GM21447 (cell line): ENCODE data around the gene S1PR1.

Source experiments
- ATAC-seq: cut with Tn5 transposase; IDR thresholded peaks from one replicate; pipeline ENCODE4 v1.9.1; 2021; ENCODE audit not compliant: unreplicated experiment

S1PR1 gene

DNA sequence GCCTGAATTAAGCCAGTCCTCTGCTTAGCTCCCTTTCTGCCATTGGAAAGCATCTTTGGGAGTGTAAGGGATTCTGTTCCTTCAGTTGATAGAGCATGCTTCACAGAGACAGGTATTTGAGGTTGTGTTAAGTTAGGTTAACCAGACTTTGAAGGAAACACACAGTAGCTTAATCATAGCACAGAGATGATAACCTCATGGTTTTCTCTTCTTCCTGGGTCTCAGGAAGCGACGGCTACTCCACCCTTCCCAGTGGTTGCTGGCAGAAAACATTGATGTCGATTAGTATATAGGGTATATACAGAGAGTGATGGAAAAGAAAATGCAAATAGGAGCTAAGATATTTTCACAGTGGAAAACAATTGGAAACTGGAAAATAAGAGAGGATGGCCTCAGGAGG is 42.0 kb downstream of the S1PR1 start:
- no peak for ATAC-seq

DNA sequence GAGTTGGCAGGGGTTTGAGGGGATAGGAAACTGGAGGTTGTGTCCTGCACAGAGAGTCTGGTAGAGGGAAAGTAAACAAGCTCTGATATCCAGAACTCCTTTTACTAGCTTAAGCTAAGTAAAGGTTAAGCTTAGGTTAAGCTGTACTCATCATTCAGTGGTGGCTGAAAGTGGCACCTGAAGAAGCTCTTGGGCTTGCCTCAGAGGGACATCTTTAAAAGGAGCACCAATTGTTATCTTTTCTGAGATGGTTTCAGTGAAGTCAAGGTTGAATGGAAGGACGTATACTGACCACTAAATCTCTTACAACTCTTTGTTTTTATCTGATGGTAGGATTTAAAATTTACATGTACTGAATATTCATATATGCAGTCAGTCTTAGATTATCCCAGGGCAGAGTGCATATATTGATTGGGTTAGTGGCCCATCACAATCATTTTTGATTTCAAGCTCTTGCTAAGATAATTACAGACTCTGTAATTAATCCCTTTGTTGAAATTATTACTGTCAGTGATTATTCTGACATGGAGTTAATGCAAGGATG is 43.3 kb downstream of the S1PR1 start:
- ATAC-seq = no peak

DNA sequence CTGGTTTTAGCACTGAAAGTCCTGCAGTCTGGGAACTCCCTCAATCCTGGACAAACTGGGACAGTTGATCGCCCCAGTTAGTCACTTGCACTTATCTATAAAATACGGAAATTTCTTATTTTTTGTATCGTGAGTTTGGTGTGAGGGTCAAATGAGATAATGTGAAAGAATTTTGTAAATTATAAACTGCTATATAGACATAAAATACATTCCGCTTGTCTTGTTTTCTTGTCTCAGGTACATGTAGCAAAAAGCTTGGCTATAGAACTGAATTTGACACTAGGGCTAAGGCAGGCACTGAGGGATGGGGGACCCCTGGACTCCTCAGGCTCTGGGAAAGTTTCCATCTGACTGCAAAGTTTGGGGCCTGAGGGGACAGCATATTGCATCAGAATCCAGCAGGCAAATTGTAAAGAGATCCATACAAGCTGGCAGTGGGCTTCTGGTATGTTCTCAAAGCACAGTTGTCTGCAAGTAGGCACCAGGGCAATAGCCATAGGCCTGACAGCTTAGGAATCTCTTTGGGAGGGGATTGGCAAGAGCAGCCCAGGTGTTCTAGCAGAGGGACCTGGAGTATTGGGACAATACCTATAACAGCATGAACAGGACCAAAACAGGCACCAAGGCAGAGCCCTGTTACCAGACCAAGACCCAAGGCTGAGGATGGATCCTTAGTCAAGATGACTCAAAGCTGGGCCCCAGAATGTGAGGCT is 44.3 kb downstream of the S1PR1 start:
- ATAC-seq = no peak

DNA sequence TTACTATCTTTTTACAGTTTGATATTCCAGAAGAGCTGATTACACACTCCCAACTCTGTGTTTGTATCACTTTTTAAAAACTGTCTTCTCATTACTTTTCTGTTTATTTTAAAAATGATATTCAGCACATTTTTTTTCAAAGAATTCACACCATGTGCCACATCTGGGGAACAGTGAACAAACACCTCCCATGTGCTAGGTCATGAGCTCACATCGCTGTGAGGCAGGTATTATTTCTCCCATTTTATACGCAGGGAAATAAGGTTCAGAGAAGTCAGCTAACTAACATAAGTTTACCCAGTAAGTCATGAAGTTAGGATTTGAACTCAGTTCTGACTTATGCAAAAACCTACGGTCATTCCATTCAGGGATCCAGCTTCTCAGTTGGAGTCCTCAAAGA is 44.9 kb downstream of the S1PR1 start:
- ATAC-seq = no peak

DNA sequence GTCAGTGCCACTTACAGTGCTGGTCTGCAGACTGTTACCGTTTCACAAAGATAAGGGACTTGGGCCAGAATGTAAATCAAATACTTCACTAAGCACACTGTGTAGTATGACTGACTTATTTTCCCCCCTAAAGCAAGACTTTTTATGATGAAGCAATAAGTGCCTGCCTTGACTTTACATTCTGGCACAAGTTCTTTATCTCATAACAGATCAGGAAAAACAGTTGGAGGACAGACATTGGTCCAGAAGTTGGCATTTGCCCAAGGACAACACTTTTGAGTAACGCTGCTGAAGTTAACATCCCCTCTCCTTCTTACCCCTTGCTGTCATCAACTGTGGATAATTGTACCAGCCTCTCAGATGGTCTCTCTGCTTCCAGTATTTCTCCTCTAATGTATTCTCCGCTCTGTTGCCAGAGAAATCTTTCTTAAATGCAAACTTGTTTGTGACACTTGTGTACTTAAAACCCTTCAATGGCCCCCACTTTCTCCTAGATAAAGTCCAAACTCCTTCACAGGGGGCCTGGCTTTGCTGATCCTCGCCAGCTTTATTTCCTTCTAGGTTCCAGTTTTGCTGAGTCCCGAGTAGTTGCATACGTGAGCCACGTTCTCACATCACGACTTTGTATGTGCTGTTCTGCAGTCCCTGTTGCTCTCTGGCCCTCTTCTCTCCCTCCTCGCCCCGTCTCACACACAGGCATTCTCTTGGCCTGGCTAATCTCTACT is 45.7 kb downstream of the S1PR1 start:
- ATAC-seq = no peak

DNA sequence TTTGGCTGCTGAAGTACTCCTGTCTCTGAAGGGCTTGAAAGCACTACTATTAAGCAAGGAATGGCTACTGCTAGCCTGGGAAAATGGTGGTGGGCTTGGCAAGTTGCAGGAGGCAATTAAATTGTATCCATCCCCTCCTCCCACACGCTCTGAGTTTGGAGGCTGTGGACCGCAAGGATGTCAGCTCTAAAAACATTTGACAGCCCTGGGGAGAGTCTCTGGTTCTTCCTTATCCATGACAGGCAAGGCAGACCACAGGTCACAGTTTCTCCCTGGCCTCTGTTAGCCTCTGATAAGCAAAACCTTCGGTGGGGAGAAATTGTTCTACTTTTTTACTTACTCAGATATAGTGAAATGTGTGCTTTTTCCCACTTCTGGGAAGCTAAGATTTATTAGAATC is 46.6 kb downstream of the S1PR1 start:
- no peak for ATAC-seq

DNA sequence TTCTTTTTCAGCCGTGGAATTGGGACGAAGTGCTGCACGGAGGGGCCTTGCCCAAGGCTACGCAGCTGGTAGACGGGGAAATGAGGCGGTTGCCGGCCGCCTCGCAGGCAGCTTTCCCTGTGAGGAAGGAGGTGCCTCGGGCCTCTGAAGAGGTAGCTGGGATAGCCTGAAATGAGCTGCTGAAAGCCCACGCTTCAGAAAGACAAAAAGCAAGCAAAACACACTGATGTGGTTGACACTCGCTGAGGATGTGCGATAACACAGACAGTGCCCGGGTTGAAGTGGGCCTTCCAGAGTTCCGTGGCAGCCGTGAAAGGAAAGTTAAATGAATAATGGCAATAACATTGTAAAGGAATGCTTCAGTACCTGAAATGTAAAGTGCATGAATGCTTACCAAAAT is 47.2 kb downstream of the S1PR1 start:
- no peak for ATAC-seq

DNA sequence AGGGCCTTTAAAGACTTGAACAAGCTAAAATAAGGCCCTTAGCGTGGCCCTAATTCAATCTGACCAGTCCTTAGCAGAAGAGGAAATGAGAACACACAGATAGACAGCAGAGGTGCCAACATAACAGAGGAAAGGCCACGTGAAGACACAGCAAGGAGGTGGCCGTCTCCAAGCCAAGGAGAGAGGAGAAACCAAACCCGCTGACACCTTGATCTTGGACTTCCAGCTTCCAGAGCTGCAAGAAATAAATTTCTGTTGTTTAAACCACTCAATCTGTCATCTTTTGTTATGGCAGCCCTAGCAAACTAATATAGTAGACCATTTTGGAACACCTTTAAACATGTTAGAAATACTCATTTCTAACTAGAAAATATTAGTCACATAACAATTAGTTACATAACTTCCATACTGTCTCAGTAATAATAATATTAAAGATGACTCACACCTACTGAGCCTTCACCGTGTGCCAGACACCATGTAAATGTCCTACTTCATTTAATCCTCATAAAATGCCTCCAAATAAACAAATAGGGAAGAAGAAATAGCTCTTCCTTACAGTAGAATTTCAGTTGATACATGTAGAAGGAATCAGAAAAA is 47.9 kb downstream of the S1PR1 start:
- no peak for ATAC-seq

DNA sequence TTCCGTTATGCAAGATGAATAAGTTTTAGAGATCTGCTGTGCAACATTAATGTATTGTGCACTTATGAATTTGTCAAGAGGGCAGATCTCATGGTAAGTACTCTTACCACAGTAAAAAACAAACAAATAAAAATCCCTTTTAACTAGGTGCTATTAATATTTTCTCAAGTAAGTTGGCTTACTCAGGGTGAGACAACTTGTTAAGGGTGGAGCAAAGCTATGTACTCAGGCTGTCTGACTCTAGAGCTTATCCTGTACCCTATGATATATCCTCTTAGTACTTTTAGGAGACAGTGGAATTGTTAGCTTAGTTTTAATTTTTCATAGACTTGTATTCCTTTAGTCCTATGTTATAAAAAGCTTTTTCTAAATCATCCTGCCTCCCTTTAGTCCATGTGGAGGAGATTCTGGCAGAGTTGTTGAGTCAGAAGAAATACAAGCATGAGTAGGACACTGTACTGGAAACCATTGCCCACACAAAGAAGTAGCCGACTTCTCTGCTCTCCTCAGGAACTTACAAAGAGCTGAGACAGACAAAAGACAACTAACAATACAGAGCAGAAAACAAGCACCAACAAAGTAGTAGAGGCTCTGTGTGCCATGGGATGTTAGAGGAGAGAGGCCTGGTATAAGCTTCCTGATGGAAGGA is 49.2 kb downstream of the S1PR1 start:
- ATAC-seq = no peak

DNA sequence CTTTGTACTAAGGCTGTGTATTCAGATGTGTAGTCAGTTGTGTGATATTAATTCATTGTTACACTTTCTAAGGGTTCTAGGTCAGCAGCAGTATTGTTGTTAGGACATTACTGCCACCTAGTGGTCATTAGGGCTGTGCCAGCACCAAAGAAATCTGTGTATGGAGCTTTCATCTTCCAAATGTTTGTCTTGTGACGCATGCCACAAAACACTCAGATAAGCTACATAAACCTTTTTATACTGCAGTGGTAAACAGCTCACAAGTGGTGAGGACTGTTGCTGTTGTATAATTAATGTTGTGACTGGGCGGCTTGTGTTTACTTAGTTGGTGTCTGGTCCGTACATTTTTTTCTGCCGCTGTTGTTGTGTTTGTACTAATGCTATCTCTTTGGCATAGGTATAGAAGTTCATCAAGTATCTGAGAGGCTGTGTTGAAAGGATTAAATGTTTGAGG is 51.7 kb downstream of the S1PR1 start:
- ATAC-seq = peak; percentile 48

DNA sequence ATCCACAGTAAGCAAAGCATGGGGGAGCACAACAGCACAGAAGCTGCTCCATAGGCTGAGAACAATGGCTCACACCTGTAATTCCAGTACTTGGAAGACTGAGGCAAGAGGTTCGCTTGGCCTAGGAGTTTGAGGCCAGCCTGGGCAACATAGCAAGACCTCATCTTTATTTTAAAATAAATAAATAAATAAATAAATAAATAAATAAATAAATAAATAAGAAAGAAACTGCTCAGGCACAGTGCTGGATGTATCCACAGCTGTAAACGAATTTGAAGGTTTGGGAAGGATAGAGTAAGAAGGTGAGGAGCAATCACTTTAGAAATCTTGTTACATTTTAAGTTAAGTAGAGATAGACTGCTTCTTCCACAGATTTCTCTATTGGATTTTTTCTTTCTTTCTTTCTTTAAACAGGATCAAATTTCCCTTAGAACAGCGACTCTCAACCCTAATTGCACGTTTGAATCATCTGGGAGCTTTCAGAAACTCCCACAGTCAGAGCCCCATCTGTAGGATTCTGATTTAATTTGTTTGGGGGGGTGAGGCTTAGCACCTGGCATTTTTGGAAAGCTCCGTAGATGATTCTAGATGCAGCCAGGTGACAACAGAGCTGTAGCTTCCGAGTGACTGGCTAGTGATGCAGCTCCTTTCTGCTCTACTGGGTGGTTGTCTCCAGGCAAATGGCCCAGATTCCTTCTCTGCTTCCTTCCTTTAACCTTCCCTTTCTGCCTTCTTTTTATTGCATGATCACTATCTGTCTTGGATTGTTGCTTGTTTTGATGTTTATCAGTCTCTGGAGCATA is 53.5 kb downstream of the S1PR1 start:
- ATAC-seq = no peak
